Glomerular visceral epithelial cell (primary cell): ENCODE data around the gene KCNG2.

Experiments
- DNase-seq: peaks from one replicate; pipeline ENCODE4 v3.0.0-alpha.2; 2016; ENCODE audit errors: extremely low spot score

The KCNG2 gene

DNA sequence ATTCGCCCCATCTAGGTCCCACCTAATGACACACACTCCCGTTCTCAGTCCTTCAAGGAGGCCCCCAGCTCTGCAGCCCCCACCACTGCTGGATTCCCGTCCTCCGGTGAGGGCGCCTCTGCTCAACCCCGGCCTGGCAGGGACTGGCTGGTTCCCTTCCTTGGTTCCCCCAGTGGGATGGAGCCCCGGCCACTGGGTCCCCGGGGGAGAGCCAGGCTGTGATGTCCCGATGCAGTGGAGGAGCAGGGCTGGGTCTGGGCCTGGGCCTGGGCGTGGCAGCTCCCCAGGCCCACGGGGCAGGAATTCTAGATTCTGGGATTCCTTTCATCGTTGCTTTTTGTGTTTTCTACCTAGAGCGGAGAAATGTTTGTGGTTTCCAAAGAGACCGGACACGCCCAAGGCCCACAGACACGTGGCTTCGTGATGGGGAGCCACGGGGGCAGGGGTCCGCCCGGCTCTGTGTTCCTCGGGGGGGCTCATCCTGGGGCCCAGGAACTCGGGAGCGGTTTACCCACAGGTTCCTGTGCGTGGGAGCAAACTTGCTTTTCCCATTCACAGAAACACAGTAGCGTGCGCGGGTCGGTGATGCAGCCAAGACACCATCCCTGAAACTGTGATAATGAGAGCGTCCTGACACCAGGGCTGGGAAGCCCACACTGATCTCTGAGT lies 86.7 kb downstream of the KCNG2 start:
- no peak for DNase-seq

DNA sequence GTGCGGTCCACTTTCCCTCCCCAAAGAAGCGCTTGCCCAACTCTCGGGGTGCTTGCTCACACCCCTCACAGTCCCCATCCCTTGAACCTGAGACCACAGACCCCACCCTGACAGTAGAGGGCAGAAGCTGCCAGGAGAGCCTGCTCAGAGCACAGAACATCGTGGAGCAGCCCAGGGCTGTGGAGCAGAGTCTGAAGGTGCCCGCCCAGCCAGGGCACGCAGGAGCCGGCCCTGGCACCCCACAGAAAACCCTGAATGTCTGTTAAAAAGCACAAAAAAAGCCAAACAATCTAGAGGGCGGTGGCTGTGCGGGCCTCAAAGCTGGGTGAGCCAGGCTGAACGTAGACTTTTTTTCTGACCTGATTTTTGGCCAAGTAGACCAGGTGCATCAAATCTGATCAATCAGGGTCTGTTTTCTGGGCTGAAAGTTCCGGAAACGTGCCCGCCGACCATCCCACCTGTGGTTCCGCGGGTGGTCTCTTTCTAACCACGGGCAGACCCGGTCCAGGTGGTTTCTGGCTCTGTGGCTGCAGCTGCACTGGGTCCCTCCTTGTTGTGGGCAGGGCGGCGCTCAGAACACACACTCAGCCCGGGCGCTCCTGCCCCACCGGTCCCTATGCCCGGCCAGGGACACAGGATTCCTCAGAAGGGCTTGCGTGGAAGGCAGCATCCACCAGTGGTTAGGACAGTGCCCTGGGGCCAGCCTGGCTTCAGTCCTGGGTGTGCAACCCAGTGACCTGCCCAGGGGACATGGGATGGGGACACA lies 87.4 kb downstream of the KCNG2 start:
- no peak for DNase-seq

DNA sequence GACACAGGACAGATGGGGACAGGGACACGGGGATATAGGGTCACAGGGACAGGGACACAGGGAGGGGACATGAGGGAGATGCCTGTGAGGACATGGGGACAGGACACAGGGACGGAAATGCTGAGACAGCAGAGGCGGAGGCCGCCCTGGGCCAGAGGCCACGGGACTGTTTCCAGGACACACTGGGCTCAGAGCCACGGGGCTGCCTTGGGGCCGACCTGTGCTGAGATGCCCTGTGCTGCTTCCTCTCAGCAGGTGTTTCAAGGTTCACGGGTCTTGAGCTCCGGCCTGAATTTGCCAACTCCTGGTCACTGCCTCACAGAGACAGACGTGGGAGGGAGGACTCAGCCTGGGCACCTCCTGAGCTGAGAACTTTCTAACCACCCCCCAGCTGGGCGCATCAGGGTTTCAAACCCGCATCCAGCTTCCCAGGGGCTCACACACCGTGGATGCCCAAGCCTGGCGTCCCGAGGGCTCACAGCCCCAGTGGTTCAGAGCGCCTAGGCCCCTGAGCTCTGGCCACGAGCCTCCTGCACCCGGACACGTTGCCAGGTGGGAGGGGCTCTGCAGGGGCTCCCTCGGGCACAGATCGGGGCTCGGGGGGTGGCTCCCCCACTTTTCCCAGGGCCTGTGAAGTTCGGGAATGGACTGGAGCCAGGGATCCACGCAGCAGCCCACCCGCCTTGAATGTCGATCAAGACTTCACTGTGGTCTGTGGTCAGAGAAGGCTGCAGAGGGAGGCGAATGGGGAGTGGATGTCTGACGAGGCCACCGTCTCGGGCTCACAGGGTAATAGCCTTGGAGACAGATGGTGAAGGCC lies 89.7 kb downstream of the KCNG2 start:
- DNase-seq: no peak

DNA sequence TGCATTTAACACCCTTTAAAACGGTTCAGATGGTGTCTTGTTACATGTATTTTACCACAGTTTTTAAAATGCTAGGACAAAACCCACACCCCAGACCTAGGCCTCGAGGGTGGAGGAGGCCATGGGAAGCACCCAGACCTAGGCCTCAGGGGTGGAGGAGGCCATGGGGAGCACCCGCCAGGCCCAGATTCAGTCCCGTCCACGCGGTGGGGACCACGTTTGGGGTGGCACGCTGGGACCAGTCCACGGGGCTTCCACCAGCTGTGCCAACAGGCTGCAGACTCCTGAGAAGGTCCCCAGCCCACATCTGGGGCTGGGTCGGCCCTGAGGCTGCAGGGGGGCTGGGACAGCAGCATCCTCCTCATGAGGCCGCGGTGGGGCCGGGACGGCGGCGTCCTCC lies 90.3 kb downstream of the KCNG2 start:
- no peak for DNase-seq

DNA sequence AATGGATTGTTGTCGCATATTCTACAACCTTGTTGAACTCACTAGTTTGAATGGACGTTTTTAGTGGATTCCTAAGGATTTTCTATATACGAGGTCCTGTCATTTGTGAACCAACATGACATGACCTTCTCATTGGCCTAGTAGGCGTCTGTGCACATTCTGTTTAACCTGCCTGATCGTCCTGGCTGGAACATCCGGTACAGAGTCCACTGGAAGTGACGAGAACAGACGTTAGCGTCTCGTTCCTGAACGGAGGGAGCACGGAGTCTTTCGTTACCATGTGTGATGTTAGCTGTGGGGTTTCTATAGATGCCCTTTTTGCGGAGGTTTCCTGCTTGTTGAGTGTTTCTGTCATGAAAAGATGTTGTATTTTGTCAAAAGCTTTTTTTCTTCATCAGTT lies 91.8 kb downstream of the KCNG2 start:
- no peak for DNase-seq

DNA sequence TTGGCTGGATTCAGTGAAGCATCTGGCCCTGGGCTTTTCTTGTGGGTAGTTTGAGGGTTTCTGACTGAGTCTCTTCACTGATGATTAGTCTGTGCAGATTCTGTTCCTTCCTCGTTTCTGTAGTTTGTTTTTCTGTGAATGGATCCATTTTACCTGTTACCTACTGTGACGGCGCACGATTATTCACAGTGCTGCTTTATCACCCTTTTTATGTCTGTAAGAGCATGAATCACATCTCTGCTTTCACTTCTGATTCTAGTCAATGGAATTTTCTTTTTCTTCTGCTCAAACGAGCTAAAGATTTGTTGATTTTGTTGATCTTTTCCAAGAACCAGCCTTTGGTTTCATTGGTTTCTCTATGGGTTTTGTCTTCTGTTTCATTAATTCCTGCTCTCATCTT lies 92.9 kb downstream of the KCNG2 start:
- no peak for DNase-seq

DNA sequence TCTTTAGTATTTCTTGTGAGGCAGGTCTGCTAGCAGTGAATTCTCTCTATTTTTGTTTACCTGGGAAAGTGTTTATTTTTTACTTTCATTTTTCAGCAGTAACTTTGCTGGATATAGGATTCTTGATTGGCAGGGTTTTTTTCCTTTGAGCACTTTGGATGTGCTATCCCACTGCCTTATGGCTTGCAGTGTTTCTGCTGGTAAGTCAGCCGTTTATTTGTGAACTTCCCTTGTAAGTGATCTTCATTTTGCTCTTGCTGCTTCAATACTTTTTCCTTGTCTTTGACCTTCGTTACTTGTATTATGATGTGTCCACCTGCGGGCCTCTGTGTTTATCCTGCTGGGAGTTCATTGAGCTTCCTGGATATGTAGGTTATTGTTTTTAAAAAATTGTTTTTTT lies 99.0 kb downstream of the KCNG2 start:
- no peak for DNase-seq

DNA sequence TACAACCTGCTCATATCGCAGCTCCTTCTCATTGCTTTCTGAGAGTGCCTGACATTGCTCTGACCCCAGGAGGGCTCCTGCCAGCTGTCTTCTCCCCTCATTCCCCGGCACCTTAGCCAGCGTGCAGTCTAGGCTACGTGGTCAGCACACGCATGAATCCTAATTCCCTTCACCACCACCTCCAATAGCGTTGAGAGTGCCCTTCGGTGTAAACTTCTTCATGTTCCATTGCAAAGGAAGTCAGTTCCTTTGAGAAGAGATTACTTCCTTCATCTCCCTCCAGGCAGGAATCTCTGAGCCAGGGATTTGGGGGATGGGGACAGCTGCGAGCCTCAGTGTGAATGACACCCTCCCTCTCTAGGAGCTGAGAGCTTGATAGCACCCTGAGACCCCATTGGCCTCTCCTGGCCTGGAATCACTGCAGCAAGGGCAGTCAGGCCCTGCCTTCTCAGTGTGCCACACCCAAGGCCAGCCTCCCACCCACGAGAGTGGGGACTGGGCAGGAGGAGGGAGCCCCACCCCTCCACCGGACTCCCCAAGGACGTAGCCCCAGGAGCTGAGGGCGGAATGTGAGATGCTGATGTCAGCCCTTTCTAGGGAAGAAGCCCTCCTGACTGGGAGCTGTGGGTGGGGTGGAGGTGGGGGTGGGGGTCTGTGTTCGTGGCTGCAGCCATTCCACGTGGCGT lies 100.3 kb downstream of the KCNG2 start:
- DNase-seq: no peak

DNA sequence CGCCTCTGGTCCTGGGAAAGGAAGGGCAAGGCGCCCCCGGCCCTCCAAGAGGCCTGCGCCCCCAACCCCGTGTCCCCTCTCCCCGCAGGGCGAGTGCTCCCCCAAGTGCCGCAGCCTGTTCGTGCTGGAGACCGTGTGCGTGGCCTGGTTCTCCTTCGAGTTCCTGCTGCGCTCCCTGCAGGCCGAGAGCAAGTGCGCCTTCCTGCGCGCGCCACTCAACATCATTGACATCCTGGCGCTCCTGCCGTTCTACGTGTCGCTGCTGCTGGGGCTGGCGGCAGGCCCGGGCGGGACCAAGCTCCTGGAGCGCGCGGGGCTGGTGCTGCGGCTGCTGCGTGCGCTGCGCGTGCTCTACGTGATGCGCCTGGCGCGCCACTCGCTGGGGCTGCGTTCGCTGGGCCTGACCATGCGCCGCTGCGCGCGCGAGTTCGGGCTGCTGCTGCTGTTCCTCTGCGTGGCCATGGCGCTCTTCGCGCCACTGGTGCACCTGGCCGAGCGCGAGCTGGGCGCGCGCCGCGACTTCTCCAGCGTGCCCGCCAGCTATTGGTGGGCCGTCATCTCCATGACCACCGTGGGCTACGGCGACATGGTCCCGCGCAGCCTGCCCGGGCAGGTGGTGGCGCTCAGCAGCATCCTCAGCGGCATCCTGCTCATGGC lies 101.3 kb downstream of the KCNG2 start:
- DNase-seq: no peak

DNA sequence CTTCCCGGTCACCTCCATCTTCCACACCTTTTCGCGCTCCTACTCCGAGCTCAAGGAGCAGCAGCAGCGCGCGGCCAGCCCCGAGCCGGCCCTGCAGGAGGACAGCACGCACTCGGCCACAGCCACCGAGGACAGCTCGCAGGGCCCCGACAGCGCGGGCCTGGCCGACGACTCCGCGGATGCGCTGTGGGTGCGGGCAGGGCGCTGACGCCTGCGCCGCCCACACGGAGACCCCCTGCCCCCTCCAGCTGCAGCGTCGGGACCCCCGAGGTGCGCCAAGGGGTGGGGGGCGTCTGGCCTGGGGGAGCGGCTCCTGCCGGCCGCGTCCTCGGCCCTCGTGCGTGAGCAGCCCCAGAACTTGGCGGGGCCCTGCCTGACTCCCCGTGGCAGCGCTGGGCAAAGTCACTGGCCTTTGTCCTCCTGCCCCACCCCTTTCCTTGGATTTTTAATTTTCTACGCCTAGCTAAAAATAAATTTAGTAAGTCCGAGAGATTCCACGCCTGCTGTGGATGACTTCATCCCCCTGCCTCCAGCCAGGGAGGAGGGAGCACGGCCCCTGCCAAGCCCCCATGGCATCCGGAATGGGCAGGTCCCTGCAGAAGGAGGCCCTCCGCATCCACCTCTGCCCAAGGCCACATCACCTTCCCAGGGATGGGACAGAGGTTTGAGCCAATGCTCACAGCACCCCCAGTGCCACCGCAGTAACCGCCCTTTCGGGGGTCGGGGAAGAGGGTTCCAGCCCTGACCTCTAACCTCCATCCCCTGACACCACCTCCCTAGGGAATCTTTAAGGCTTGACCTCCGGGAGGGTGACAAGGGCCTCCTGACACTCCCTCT lies 102.1 kb downstream of the KCNG2 start:
- no peak for DNase-seq

DNA sequence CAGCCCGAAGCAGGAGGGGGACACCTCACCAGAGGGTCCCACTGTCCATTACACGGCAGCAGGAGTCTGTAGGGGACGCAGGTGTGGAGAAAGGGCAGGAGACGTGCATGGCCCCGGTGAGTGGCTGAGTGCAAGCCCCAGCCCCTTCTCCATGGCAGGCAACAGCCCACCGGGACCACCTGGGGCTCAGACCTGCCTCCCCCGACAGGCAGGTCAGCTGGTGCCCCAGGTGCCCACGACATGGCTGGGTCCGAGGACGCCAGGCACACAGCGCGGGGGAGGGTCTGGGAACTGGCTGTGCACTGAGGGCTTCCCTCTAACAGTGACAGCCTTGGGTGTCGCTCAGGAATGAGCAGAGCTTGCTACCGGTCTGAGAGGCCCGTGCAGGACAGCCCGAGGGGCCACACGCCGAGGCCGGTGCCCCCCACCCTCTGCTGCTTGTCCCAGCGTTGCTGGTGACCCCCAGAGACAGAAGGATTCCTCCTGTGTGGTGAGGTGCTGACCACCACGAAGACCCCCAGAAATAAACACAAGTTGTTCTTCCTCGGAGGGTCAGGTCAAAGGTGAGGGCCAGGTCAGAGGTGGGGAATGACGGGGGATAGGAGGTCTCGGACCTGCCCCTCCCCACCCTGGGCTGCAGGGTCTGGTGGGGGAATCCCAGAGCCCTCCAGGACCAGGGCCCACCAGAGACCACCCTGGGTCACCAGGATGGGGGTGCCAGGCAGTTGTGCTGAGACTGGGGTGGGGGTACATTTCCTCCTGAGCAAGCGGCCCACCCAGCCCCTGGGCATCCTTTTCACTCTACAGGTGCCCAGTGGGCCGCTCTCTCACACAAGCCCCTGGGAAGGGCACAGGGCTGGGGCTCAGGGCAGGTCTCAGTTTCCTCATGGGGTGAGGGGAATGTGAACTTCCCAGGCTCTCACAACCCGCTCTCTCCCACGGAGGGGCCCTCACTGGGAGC lies 103.2 kb downstream of the KCNG2 start:
- no peak for DNase-seq

DNA sequence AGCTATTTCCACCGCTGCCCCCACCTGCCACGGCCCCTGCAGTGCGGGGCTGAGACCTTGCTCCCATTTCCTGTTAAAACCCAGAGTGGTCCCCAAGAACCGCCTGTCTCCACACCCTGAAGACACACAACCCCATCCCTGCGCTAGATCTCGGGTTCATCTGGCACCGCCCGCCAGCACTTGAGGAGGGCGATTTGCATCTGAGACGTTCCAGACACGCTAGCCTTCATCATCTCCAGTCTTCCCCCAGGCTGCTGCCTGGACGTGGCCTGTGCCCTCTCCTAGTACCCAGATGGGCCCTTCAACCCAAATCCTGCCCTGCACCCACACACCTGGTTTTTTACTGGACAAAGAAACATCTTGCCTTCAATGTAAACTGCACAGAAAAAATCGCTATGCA lies 103.9 kb downstream of the KCNG2 start:
- DNase-seq: no peak

DNA sequence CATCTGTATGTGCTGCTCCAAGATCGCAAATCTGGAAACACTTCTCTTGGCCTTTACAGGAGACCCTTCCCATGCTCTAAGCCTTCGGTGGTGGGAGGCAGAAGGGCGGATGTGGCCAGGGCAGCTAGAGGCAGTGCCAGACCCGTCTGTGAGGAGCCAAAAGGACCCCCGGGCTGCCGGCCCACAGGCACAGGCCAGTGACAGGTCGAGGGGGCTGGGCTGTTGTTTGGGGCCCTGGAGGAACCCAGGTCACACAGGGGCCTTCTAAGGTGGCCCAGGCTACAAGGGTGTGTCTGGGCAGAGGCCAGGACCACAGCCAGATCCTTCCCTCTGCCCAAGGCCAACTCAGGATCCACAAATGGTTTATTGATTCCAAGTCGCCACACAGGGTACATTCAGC lies 104.3 kb downstream of the KCNG2 start:
- DNase-seq: no peak

DNA sequence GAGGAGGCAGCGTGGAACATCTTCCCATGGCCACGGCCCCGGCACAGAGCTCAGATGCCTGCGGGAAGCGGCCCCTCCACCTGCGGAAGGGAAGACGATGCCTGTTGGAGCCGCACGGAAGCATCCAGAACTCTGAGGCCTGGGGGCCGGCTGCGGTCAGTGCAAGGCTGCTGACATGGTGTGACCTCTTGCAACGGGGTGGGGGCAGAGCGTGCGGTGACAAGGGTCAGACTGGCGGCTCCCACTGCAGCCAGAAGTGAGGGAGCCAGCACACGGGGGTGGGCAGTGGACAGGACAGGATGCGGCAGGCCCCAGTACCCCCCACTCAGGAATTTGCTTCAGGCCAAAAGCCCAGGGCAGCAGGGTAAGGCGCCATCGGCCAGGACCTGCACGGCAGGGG lies 104.9 kb downstream of the KCNG2 start:
- no peak for DNase-seq

DNA sequence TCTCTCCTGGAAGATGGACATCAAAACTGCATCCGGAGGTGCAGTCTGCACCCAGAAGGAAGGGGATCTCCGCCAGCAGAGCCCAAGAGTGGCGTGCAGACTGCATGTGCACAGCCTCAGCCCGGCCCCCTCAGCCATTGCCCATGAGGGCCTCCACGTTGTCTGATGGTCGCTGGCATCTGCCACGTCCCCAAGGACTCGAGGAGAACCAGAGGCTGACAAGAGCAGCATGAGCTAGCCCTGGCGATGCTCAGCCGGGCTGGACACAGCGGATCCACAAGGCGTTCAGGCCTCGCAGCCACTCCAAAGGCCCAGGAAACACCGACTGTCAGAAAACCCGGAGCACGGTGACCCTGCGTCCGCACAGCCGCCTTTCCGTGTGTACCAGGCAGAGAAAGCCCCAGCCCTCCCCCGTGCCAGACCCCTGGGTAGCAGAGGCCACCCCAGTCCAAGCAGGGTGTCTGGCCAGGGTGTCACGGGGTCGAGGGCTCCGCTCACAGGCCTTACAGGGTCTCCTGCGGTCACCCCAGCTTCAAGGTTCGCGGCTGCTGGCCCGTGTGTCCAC lies 105.4 kb downstream of the KCNG2 start:
- DNase-seq: no peak

DNA sequence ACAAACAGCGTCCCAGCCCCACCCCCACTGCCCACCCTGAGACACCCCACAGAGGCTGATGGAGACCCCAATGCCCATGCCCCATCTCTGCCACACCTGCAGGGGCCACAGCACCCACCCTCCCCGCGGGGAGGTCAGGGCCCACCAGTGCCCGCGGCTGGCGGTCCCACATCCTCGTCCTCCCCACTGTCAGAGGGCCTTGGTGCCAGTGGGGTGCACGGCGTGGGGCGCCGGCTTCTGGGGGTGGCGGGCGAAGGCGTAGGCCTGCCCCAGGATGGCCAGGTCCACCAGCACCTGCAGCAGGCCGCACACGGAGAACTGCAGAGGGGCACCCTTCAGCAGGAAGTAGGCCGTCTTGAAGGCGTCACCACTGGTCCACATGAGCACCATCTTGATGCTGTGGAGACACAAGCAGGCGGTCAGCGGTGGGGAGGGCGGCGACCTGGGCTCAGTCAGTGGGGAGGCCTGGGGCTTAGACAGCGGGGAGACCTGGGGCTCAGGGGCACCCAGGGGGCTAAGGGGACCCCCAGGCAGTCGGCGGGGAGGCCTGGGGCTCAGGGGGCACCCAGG lies 106.1 kb downstream of the KCNG2 start:
- DNase-seq: no peak

DNA sequence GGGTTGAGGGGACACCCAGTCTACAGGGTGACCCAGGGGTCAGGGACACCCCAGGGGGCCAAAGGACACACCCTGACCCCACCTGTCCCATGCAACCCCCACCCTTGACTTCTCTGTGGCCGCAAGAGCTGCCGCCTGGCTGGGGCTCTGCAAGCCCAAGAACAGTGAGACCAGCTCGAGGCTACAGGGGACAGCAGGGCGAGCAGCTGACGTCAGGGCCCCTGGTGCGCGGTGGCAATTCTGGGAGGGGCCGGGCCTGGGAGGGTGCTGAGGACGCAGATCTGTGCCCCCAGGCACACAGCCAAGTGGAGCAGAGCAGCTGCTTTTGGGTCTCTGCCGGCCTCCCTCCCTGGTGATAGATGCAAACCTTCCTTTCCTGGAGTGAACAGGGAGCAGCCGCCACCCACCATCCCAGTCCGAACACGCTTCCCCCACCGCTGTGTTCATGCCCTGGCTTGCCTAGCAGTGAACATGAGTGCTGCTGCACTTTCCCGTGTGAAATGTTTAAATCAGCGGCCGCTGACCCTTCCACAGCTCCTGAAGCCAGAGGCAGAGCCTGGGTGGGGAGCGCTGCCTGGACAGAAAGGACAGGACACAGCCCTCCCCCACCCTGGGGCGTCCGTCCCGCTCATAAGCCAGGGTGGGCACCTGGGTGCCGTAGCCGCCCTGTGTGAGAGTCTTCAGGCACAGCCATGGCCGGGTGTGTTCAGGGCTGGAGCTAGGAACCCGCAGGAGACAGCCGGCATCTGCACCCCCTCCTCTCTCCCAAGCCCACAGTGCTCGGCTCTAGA lies 106.8 kb downstream of the KCNG2 start:
- DNase-seq: no peak

DNA sequence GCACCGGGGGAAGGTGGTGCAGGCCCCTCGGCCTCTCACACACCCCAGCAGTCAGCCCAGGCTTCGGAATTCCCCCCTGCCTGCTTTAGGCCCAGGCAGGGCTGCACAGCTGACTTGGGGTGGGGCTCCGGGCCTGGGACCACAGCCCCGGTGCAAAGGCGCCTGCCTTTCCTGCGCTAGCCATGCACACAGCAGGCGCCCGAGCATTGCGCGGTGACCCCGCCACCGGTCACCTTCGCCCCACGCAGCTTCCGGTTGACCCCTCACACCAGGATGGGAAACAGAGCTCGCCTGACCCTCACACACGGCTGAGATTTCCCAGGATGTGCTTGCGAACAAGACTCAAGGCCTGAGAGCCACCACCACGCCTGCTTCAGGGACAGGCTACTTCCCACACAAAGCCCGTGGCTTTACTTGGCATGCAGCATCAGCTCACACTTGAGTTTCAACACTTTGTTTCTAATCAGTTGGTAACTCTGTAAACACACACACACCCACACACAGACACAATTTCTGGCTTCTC lies 107.7 kb downstream of the KCNG2 start:
- no peak for DNase-seq
